Measurements from ENCODE around the gene IRAK2. TPM values are rescaled to one million over a fixed set of nuclear protein-coding genes. Genes with fewer than 3 reads are reported as not detected.

Gene IRAK2
- total RNA-seq, 1 experiment from 2014 or later = 0.61 TPM

GRCh38 chr3:10244009-10244408 is 79.3 kb downstream of the IRAK2 start:
- no peak overlapping the region for H3K4me2 ChIP-seq (ENCODE audit: insufficient read depth, insufficient read length, low read length)
- H3K18ac ChIP-seq (ENCODE audit: insufficient read length, low read depth, low read length) = no peak overlapping the region
- H3K36me3 Mint-ChIP-seq (ENCODE audit: insufficient read depth in 1 of 3, low read depth in 3 of 3) = peaks cover 15 to 19% (median 18%) of the 10 kb centered on the region in 3 experiments; a peak in 6 of 7 replicates
- no peak for TF ChIP-seq CTCF (conservative IDR thresholded peaks at IDR 0.05)
- no peak overlapping the region for H4K8ac ChIP-seq (replicated peaks; ENCODE audit: insufficient read length, low read depth, low read length)
- H3K27me3 Mint-ChIP-seq (ENCODE audit: low read depth) = peaks cover 17% of the 10 kb centered on the region
- no peaks in the 10 kb centered on the region for H3K79me2 ChIP-seq (ENCODE audit: insufficient read depth, low read length)
- H4K91ac ChIP-seq (ENCODE audit: insufficient read length, low read depth, low read length) = no peak overlapping the region
- H2BK15ac ChIP-seq (ENCODE audit: low read depth, low read length) = no peak overlapping the region
- H3K23me2 ChIP-seq (ENCODE audit: insufficient read length, low read depth, low read length, poor library complexity, severe bottlenecking) = peaks cover 4% of the 10 kb centered on the region
- DNase-seq = no peak
- H3K14ac ChIP-seq (ENCODE audit: insufficient read depth, low read length) = no peak overlapping the region
- H3K56ac ChIP-seq (ENCODE audit: insufficient read length, low read depth, low read length) = no peak overlapping the region
- no peaks in the 10 kb centered on the region for H4K20me1 ChIP-seq (ENCODE audit: control insufficient read depth, insufficient read depth, insufficient read length)
- H2AFZ ChIP-seq (ENCODE audit: low read length) = no peak overlapping the region
- H3K23ac ChIP-seq (ENCODE audit: insufficient read length, low read depth, low read length) = no peak overlapping the region
- H3K9ac ChIP-seq (ENCODE audit: extremely low read depth, insufficient read length, low read length) = no peak overlapping the region
- H3K4me1 ChIP-seq (ENCODE audit: insufficient read depth, low read length) = no peaks in the 10 kb centered on the region
- no peaks in the 10 kb centered on the region for H3K27me3 ChIP-seq (ENCODE audit: insufficient read depth, low read length)
- H2AK5ac ChIP-seq (ENCODE audit: insufficient read length, low read length) = no peak overlapping the region
- no peak overlapping the region for H3T11ph ChIP-seq (ENCODE audit: low read length)
- no CpG with 5 or more reads among the region's 3 CpGs for whole genome bisulfite sequencing (ENCODE audit: extremely low coverage, insufficient read length, low lambda C conversion rate)
- H3K9me3 Mint-ChIP-seq = peaks cover 33 to 34% of the 10 kb centered on the region in 2 experiments
- no peak overlapping the region for H2BK20ac ChIP-seq (ENCODE audit: low read depth, low read length, poor library complexity, severe bottlenecking)
- peaks cover 7 to 10% of the 10 kb centered on the region in 2 experiments for H3K4me1 Mint-ChIP-seq
- no peak overlapping the region for H3K4me3 Mint-ChIP-seq
- no peak overlapping the region for H3K27ac ChIP-seq (ENCODE audit: insufficient read length, low read depth, low read length)
- no peaks in the 10 kb centered on the region for H3K9me3 ChIP-seq (ENCODE audit: control insufficient read depth, low read depth, low read length)
- no peak overlapping the region for H3K27ac Mint-ChIP-seq
- no peaks in the 10 kb centered on the region for H3K79me1 ChIP-seq (ENCODE audit: insufficient read depth, low read depth, low read length, poor library complexity, severe bottlenecking)
- H3K4ac ChIP-seq (ENCODE audit: low read depth, low read length) = no peak overlapping the region
- H2BK120ac ChIP-seq (ENCODE audit: low read depth, low read length, poor library complexity, severe bottlenecking) = no peak overlapping the region
- H2BK12ac ChIP-seq (ENCODE audit: insufficient read length, low read depth, low read length) = no peak overlapping the region
- H2BK5ac ChIP-seq (ENCODE audit: insufficient read length, low read length) = no peak overlapping the region
- no peak overlapping the region for H4K5ac ChIP-seq (ENCODE audit: insufficient read length, low read depth, low read length)

Measured in H9 (cell line).